ENCODE measurements around the gene SLC30A5. TPM values are rescaled to one million over a fixed set of nuclear protein-coding genes. Genes with fewer than 3 reads are reported as not detected.
"Not testable (repeated sequence)": the region's sequence is repeated elsewhere in the genome, so short reads cannot be mapped to it uniquely, and the experiment has no call there.

Gene SLC30A5
- total RNA-seq: 37.3 and 43.9 TPM in 2 replicates
- long read RNA-seq, full-length matches to known transcripts: 1 of 6 reads
- long read RNA-seq, partial matches to known transcripts: 4 of 6 reads
- long read RNA-seq, other reads (novel, unspliced or antisense): 1 of 6 reads

GRCh38 chr5:69093771-69094482 lies at the start of gene SLC30A5:
Gene SLC30A5 (plus strand): TSS chr5:69094014. CDS start chr5:69094256, 242 bp downstream.
- peak; percentile 93 for TF ChIP-seq CTCF (conservative IDR thresholded peaks at IDR 0.05)
- DNase-seq (ENCODE audit: low read depth, low spot score): peak; percentile 97
- peaks cover 25% of the 10 kb centered on the region for H3K4me1 Mint-ChIP-seq
- peak within 1 kb of the TSS; percentile 88 for H3K27ac Mint-ChIP-seq (ENCODE audit: unreplicated experiment)
- peak within 1 kb of the TSS; percentile 96 for H3K4me3 Mint-ChIP-seq
- H3K27me3 Mint-ChIP-seq (ENCODE audit: low read depth): no peaks in the 10 kb centered on the region
- H3K36me3 Mint-ChIP-seq (ENCODE audit: low read depth): peaks cover 2% of the 10 kb centered on the region
- H3K9me3 Mint-ChIP-seq: no peaks in the 10 kb centered on the region

DNA sequence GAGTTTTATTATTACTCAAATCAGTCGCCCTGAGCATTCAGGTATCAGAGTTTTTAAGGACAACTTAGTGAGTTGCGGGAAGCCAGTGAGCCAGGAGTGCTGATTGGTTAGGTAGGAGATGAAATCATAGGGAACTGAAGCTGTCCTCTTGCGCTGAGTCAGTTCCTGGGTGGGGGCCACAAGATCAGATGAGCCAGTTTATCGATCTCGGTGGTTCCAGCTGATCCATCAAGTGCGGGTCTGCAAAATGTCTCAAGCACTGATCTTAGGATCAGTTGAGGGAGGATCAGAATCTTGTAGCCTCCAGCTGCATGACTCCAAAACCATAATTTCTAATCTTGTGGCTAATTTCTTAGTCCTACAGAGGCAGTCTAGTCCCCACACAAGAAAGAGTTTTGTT lies 48.6 kb upstream of the SLC30A5 start:
- H3K27me3 Mint-ChIP-seq (ENCODE audit: low read depth); DNase-seq (ENCODE audit: low read depth, low spot score); H3K36me3 Mint-ChIP-seq (ENCODE audit: low read depth); H3K27ac Mint-ChIP-seq (ENCODE audit: unreplicated experiment); H3K9me3 Mint-ChIP-seq; H3K4me3 Mint-ChIP-seq: not testable (repeated sequence)
- peaks cover 15% of the 10 kb centered on the region for H3K4me1 Mint-ChIP-seq

DNA sequence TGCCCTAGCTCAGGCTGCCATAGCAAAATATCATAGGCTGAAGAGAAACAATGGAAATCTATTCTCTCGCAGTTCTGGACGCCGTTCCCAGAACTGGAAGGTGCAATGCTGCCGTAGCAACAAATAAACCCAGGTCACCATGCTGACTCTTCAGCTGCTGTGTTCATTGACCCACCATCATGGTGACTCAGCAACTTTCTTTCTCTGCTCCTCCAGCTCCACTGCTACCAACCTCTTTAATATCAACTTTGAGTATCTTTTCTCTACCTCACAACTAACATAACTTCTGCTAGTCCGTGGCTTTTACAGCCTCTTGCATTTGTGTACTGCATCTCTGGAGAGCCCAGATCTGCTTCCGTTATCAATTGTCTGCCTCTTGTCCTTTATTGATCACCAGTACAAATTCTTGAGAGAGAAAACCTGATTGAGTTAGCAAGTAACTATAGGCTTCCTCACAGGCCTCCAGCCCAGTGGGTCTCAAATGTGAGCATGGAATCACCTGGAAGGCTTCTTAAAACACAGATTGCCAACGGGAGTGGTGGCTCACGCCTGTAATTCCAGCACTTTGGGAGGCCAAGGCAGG lies 47.3 kb upstream of the SLC30A5 start:
- no peak for DNase-seq (ENCODE audit: low read depth, low spot score)
- Mint-ChIP-seq H3K4me3 (no peak overlapping the region), H3K9me3 (no peaks in the 10 kb centered on the region), H3K27me3 (ENCODE audit: low read depth) (no peaks in the 10 kb centered on the region), H3K36me3 (ENCODE audit: low read depth) (no peaks in the 10 kb centered on the region), H3K27ac (ENCODE audit: unreplicated experiment) (peak overlapping the region; percentile 68), H3K4me1 (peaks cover 15% of the 10 kb centered on the region)
- no peak for TF ChIP-seq CTCF (conservative IDR thresholded peaks at IDR 0.05)

DNA sequence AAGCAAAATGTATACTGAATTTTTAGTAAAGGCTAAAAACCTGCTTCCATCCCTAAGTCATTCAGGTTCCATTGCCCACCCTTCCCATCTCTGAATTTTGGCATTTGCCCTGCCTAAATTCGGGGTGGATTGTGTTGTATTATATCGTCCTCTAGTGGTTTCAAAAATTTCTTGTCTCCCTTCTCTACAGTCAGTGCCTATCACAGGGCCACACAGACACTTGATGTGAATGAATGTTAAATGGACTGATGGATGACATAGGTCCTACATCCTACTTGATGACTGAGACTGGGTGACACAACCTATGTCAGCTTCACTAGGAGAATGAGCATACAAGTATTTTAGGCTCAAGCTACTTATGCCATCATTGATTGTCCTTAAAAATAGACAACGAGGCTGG lies 45.6 kb upstream of the SLC30A5 start:
- H3K4me1 Mint-ChIP-seq: peaks cover 10% of the 10 kb centered on the region
- no peak overlapping the region for H3K4me3 Mint-ChIP-seq
- TF ChIP-seq CTCF (conservative IDR thresholded peaks at IDR 0.05): peak; percentile 44
- no peaks in the 10 kb centered on the region for H3K27me3 Mint-ChIP-seq (ENCODE audit: low read depth)
- no peaks in the 10 kb centered on the region for H3K36me3 Mint-ChIP-seq (ENCODE audit: low read depth)
- H3K9me3 Mint-ChIP-seq: no peaks in the 10 kb centered on the region
- no peak overlapping the region for H3K27ac Mint-ChIP-seq (ENCODE audit: unreplicated experiment)
- DNase-seq (ENCODE audit: low read depth, low spot score): no peak

- TF ChIP-seq CTCF (conservative IDR thresholded peaks at IDR 0.05): no peak
- Mint-ChIP-seq H3K27me3 (ENCODE audit: low read depth) (no peaks in the 10 kb centered on the region), H3K4me3 (no peak overlapping the region), H3K9me3 (no peaks in the 10 kb centered on the region), H3K27ac (ENCODE audit: unreplicated experiment) (no peak overlapping the region), H3K36me3 (ENCODE audit: low read depth) (no peaks in the 10 kb centered on the region), H3K4me1 (peaks cover 5% of the 10 kb centered on the region)
- DNase-seq (ENCODE audit: low read depth, low spot score): no peak
Measured at GRCh38 chr5:69049151-69049550, 44.7 kb upstream of the SLC30A5 start.

DNA sequence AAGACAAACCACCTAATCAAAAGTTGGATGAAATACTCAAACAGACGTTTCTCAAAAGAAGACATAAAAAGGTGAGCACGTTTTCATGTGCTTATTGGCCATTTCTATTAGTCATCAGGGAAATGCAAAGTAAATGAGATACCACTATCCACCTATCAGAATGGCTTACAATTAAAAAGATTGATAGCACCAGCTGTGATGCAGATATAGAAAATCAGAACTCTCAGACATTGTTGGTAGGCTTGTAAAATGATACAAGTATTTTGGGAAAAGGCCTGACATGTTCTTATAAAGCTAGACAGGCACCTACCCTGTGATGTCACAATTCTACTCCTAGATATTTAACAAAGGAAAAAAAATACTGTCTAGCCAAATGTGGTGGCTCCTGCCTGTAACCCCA lies 44.0 kb upstream of the SLC30A5 start:
- Mint-ChIP-seq H3K36me3 (ENCODE audit: low read depth) (no peaks in the 10 kb centered on the region), H3K4me1 (peaks cover 5% of the 10 kb centered on the region), H3K27me3 (ENCODE audit: low read depth) (no peaks in the 10 kb centered on the region), H3K9me3 (no peaks in the 10 kb centered on the region), H3K4me3 (no peak overlapping the region), H3K27ac (ENCODE audit: unreplicated experiment) (no peak overlapping the region)
- DNase-seq (ENCODE audit: low read depth, low spot score): no peak
- no peak for TF ChIP-seq CTCF (conservative IDR thresholded peaks at IDR 0.05)
